ENCODE measurements around the gene SCGB1C2.
"Not testable (repeated sequence)": the region's sequence is repeated elsewhere in the genome, so short reads cannot be mapped to it uniquely, and the experiment has no call there.

The SCGB1C2 gene

DNA sequence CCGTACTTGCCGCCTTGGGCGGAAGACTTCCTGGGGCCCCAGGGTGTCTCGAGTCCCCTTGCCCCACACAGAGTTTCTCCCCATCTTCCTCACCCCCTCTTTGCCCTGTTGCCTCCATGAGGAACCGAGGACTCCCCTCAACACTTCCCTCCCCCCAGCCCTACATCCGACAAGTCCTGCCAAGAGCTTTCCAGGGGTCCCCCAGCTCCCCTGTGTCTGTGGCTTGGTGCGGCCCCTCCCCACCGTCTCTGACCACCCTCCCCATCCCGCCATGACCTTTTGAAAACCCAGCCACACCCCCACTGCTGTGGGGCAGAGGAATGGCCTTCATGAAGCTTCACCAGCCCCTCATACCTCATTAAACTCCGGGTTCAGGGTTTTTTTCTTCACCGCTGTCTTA is 11.4 kb downstream of the SCGB1C2 start:
- DNase-seq (ENCODE audit: low spot score) = no peak
- FAIRE-seq = no peak

DNA sequence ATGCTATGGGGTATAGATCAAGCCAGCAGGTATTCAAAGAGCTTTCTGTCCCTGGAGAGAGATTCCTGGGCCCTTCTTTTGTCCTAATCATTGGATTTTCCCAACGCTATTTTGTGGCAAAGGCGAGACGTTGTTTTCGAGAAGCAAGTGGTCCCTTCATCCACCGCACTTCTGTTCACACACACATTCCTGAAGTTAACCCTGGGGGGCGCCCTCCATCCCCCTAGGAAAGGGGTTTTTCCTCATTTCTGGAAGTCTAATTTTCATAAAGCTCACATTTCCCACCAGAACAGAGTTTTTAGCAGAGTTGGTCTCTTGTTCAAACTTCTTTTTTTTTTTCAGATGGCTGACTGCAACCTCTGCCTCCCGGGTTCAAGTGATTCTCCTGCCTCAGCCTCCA is 11.9 kb downstream of the SCGB1C2 start:
- FAIRE-seq (no peak), DNase-seq (ENCODE audit: low spot score) (no peak)

DNA sequence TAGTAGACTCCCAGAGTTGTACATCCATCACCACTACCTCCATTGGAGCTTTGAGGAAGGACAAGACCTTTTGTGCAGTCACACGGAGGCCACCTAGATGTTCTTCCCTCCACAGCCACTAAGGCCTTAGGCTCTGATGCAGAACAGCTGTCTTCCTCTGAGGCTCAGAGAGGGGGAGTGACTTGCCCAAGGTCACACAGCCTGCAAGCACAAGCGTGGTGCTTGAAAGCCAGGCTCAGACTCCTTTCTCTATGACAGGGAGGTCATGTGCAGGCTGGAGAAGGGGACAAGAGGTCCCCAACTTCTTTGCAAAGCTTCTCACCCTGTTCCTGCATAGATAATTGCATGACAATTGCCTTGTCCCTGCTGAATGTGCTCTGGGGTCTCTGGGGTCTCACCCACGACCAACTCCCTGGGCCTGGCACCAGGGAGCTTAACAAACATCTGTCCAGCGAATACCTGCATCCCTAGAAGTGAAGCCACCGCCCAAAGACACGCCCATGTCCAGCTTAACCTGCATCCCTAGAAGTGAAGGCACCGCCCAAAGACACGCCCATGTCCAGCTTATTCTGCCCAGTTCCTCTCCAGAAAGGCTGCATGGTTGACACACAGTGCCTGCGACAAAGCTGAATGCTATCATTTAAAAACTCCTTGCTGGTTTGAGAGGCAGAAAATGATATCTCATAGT is 12.7 kb downstream of the SCGB1C2 start:
- FAIRE-seq (no peak), DNase-seq (ENCODE audit: low spot score) (no peak)

DNA sequence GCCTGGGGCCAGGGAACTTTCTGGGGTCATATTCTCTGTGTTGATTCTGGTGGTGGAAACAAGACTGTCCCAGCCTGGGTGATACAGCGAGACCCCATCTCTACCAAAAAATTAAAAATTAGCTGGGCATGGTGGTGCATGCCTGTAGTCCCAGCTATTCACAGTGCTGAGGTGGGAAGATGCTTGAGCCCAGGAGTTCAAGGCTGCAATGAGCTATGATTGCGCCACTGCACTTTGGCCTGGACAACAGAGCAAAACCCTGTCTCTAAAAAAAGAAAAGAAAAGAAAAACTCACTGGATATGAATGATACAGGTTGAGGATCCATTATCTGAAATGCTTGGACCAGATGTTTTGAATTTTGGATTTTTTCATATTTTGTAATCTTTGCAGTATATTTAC is 13.6 kb downstream of the SCGB1C2 start:
- DNase-seq (ENCODE audit: low spot score) = no peak
- FAIRE-seq = no peak

DNA sequence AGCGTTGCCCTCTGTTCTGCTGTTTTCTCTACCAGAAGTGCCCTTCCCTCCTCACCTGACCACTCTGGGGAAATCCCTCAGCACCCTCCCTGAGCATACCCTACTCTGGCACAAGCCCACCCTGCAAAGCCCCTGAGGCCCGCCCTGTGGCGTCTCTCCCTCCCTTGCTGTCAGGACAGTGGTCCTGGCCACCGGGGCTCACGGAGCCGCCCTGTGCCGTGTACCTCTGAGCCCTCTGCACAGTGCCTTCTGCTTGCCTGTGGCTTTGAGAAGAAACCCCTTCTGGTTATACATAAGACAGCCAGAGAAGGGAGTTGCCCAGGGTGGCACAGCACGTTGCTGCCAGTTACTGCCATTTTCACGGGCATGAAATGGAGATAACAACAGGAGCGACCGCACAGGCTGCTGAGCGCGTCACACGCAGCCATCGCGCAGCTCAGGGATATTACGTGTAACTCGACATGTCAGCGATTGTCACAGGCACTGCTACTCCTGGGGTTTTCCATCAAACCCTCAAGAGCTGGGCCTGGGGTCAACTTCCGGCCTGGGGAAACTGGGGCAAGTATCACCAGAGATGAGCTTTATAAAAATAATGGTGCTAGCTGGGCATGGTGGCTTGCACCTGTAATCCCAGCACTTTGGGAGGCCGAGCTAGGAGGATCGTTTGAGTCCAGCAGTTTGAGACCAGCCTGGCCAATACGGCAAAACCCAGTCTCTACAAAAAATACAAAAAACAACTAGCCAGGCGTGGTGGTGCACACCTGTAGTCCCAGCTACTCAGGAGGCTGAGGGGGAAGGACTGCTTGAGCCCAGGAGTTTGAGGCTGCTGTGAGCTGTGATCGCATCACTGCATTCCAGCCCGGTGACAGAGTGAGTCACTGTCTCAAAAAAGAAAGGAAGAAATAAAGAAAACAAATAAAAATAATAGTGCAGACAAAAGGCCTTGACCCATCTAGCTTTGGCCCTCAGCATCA is 14.8 kb downstream of the SCGB1C2 start:
- FAIRE-seq = no peak
- DNase-seq (ENCODE audit: low spot score) = no peak

DNA sequence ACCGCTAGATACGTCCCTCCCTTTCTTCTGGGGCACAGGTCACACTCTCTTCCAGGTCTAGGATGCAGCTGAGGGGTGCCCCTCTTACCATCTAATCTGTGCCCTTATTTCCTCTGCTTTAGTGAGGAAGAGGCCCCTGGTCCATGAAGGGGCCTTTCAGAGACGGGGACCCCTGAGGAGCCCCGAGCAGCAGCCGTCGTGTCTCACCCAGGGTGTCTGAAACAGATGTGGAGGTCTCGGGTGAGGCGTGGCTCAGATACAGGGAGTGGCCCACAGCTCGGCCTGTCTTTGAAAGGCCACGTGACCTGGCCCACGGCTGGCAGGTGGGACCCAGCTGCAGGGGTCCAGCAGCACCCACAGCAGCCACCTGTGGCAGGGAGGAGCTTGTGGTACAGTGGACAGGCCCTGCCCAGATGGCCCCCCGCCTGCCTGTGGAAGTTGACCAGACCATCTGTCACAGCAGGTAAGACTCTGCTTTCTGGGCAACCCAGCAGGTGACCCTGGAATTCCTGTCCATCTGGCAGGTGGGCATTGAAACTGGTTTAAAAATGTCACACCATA is 15.6 kb downstream of the SCGB1C2 start:
- FAIRE-seq (no peak), DNase-seq (ENCODE audit: low spot score) (no peak)

DNA sequence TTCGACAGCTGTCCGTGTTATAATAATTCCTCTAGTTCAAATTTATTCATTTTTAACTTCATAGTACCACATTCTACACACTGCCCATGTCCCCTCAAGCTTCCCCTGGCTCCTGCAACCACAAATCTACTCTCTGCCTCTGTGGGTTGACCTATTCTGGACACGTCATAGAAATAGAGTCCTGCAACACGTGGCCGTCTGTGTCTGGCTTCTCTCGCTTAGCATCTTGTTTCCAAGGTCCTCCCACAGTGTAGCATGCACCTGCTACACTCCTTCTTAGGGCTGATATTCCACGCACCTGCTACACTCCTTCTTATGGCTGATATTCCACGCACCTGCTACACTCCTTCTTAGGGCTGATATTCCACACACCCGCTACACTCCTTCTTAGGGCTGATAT is 16.5 kb downstream of the SCGB1C2 start:
- FAIRE-seq = no peak

DNA sequence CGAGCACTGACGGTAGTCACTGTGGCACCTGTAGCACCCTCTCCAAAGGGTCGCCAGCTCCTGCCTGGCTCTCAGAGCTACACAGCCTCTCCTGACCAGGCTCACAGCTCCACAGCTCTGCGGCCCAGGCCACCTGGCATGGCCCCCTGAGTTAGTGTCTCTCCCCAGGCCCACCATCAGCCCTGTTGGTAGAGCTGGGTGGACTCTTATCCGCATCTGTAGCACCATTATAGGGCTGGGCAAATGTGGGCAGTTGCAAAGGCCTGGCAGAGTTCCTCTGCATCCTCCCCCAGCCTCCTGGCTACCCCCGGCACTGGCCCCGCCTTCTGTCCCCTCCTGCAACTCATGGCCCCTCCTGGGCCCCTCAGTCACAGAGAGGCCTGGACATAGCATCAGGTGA is 18.2 kb downstream of the SCGB1C2 start:
- DNase-seq (ENCODE audit: low spot score) (no peak), FAIRE-seq (no peak)

More for the DNA sequence above, 16.5 kb downstream of the SCGB1C2 start:
- no peak for DNase-seq (ENCODE audit: low spot score)

DNA sequence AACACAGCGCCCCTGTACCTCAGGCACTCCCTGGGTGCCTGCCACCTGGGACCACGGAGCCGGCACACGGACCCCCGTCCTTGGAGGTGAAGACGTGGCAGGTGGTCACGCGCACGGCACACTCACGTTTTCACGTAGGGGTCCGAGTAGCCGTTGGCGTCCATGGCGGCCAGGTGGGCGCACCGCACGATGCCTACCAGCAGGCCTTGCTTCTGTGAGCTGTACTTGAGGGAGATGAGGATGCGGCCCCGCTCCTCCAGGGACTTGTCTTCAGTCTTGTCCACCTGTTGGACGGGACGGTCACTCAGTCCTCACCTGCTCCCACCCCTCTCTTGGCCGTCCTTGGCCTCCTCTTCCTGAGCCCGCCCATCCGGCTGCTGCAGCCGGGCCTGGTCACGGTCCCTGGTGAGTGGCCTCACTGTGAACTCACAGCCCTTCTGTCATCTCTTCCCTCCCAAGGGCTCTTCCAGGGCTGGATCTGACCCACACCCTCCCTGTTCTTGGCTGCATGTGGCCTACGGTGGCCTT is 18.8 kb downstream of the SCGB1C2 start:
- FAIRE-seq = no peak
- no peak for DNase-seq (ENCODE audit: low spot score)

DNA sequence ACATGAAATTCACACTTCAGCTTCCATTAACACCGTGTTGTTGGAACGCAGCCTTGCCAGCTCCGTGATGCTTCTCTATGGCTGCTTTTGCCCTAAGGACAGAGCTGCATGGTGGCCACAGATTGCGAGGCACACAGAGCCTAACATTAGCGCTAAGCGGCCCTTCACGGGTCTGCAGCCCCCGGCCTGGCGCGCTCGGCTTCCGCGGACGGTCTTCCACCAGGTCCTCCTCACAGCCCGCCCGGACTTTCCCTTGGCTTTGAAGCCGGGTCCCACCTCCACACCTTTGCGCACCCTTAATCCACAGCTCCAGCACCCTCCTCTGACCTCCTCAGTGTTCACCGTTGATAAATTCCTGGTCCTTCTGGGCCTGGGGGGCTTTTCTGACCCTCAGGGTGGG is 19.6 kb downstream of the SCGB1C2 start:
- FAIRE-seq (no peak), DNase-seq (ENCODE audit: low spot score) (no peak)

DNA sequence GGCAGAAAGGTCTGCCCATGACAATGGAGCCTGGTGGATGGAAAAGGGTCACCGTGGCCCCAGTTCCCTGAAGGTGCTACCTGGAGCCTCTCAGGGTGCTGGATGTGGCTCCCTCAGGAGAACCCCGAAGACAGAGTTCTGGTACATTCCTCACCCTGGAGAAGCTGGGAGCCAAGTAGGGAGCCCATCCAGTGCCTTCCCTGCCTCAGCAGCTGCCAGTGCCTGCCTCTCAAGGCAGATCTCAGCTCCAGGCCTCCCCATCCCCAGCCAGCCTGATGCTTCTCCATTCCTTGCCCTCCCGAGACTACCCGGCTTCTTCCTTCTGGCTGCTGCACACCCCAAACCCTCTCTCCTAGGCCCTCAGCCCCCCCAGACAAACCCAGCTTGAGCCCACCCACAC is 20.5 kb downstream of the SCGB1C2 start:
- DNase-seq (ENCODE audit: low spot score) (no peak), FAIRE-seq (no peak)

DNA sequence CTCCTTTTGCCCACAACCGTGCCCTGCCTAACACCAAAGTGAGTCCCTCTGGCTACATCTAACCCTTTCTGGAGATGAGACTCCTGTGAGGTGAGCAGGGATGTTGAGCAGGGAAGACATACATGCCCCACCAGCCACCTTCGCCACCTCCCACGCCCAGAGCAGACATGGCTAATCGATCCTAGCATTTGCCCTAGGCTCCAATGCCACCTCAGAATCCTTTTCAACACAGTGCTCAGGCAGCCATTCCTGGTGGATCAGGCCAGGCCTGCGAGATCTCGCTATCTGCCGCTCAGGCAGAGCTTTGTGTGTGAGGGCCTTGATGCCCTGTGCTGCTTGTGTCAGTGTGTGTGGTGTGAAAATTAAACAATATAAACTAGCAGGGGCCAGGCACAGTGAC is 21.0 kb downstream of the SCGB1C2 start:
- DNase-seq (ENCODE audit: low spot score) (no peak), FAIRE-seq (no peak)

DNA sequence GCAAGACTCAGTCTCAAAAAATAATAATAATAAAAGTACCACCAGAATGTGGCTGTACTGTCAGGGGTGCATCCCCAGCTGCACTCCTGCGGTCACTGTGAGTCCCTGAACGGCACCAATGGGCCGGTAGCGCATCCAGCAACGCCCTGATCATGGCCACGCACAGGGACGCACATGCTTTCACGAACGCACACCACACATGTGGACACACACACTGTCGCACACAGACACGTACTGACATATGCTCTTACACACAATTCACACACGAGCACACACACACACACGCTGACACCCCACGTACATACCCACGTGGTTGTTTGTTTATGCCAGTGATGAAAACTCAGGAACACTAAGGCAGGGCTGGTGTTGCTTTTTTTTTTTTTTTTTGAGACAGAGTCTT is 22.2 kb downstream of the SCGB1C2 start:
- no peak for DNase-seq (ENCODE audit: low spot score)
- FAIRE-seq = peak; percentile 72

DNA sequence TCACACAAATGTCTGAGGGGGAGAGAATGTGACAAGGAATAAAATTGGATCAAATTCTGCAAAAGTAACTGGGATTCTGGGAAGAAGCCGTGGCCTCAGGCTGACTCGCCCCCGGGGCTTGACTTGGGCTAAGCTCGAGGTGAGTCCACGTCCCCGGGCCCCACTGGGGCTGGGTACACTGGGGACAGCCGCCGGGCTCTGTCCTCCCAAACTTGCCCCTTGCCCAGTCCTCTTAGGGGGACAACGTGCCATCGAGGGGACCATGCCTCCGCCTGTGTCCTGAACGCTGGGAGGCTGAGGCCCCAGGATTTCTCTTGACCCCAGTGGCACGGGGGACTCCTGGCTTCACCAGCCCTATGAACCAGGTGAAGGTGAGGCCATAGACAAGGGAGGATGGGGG is 23.0 kb downstream of the SCGB1C2 start:
- FAIRE-seq = no peak
- DNase-seq (ENCODE audit: low spot score) = no peak

DNA sequence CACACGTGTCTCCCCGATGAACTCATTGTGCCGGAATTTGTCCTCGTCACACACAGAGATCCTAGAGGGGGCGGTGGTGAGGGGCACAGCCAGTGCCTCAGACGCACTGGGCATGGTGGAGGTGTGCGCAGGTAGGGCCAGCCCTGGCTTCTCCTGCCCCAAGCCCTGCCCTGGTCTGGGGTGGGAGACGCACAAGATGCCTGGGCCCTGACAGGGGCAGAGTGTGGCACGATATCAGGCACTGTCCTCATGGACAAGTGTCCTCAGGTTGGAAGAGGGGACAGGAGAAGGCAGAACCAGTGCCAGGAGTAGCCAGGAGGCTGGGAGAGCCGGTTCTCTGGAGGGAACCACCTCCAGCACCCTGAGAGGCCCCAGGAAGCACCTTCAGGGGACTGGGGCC is 24.1 kb downstream of the SCGB1C2 start:
- DNase-seq (ENCODE audit: low spot score) (no peak), FAIRE-seq (no peak)

DNA sequence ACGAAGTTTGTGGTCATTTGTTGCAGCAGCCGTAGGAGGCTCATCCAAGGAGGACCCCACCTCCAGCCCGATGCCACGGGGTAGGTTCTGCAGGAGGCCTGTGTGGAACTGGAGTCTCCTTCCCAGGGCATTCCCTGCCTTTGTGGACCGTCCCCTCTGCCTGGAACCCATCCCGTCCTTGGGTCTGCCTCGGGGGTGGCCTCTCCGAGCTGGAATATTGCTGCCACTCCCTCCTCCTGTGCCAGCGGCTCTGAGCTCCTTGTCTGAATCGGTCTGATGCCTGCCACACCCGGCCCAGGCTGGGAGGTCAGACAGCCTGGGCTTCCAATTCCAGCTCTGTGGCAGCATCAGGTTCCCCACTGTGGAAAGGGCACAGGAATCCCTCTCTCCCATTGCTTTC is 25.3 kb downstream of the SCGB1C2 start:
- DNase-seq (ENCODE audit: low spot score) (no peak), FAIRE-seq (no peak)

DNA sequence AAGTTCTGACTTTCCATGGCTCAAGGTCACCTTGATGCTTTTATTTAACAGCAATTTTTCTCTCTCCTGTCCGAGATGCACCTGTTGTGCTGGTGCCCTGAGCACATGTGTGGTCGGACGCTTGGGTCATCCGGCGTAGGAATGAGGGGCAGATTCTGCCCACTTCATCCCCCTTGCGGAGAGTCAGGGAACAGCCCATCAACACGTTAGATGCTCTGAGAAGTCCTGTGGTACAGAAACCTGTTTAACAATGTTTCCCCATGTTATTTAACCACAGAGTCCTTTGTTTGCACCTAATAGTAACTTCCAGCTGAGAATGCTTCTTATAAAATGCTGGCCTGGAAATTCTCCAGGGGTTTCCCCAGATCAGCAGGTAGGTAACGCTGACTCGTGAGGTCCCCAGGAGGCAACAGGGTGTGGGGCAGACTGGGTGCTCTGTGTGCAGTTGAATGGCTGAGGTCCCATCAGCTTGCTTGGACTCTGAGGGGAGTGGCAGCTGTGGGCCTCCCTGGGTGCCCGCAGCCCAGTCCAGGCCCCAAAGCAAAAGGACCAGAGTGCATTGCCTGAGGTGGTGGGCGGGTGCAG is 26.2 kb downstream of the SCGB1C2 start:
- DNase-seq (ENCODE audit: low spot score) = no peak
- FAIRE-seq = no peak

DNA sequence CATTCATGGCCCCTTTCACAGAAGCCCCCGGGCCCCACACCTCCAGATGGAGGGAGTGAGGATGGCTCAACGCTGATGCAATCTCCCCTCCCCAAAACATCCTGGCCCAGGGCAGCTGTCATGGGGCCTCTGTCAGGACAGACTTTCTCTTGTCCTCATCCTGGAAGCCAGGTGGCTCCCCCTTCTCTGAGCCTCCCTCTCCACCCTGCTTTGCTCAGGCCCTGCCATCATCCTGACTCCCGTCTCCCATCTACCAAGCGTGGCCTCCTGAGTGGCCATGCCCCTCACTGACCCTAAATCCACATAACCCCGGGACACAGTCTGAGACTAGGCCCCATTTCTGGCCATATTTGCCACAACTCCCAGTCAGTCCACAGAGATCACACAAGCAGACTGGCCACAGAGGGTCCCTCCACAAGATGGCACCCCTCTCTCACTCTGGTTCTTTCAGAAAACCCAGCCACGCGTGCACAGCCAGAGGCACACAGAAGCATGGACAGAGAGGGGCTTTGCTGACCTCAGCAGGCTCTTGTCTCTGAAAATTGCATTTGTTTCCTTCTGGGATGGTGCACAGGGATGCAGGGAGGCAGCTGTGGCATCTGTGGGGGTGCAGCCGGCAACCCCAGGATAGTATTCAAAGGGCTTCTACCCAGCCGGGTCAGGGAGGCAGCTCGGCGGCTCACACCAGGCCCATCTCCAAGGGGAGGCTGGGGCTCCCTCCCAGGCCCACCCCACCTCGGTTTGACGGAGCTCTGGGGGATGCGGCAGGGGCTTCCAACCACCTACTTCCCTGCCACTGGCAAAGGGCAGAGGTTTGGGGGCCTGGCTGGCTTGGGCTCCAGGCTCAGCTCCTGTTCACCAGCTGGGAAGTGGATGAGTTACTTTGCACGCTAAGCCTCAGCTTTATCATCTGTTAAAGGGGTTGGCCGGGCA is 27.2 kb downstream of the SCGB1C2 start:
- peak; percentile 19 for DNase-seq (ENCODE audit: low spot score)
- no peak for FAIRE-seq

DNA sequence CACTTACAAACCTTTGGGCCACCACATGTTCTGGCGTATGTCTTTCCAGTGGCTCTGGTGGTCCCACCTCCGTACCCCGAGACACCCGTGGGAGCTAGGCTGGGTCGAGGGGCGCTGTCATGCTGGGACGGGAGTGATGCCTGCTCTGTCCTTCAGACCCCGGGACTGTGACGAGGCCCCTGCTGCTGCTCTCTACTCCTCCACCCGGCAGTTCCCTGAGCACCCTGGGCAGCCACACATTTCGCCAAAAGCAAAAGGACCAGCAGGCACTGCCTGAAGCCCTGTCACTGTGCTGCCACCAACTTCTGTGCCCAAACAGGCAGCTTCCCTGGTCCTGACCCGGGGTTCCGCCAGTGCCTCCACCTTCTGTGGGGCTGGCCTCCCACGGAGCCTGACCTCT is 28.6 kb downstream of the SCGB1C2 start:
- FAIRE-seq = no peak

DNA sequence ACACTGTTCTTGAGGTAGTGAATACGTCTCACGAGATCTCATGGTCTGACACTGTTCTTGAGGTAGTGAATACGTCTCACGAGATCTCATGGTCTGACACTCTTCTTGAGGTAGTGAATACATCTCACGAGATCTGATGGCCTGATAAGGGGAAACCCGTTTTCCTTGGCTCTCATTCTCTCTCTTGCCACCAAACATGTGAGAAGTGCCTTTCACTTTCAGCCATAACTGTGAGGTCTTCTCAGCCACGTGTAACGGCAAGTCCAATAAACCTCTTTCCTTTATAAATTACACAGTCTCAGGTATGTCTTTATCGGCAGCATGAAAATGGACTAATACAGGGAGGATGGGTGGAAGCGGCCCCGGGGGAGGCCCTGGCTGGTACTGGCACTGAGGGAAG is 31.2 kb downstream of the SCGB1C2 start:
- FAIRE-seq; DNase-seq (ENCODE audit: low spot score): not testable (repeated sequence)

More for the DNA sequence above, 28.6 kb downstream of the SCGB1C2 start:
- no peak for DNase-seq (ENCODE audit: low spot score)
